WERI-Rb-1 (cell line): ENCODE data around the gene RPL19.

ENCODE experiments used
- DNase-seq: peaks from one replicate; pipeline ENCODE4 v3.0.0-alpha.2; 2020
- H3K27ac ChIP-seq: fragments of 250-450 bp; sonication (Bioruptor Pico); 2 replicates; pipeline ENCODE4 v1.5.1; 2020; ENCODE audit warnings: mild to moderate bottlenecking, moderate library complexity
- H3K27me3 ChIP-seq: fragments of 250-450 bp; sonication (Bioruptor Pico); 2 replicates; pipeline ENCODE4 v1.5.1; 2021; ENCODE audit warnings: mild to moderate bottlenecking, low read depth, moderate library complexity; ENCODE audit not compliant: insufficient read depth, severe bottlenecking
- H3K36me3 ChIP-seq: fragments of 250-450 bp; sonication (Bioruptor Pico); 2 replicates; pipeline ENCODE4 v1.5.1; 2020; ENCODE audit warnings: mild to moderate bottlenecking, moderate library complexity
- H3K4me3 ChIP-seq: 2 replicates; pipeline ENCODE4 v1.5.1; 2011; ENCODE audit warnings: low read depth, mild to moderate bottlenecking, control low read depth, low read length
- H3K9me3 ChIP-seq: fragments of 250-450 bp; sonication (Bioruptor Pico); 2 replicates; pipeline ENCODE4 v1.5.1; 2021; ENCODE audit warnings: mild to moderate bottlenecking, moderate library complexity; ENCODE audit not compliant: severe bottlenecking
- TF ChIP-seq, protein P1 (sequence below): IDR thresholded peaks from 2 replicates; pipeline ENCODE4 v1.5.1; 2011; ENCODE audit warnings: low read depth, mild to moderate bottlenecking, control low read depth, inconsistent platforms, low read length

RPL19 gene

DNA sequence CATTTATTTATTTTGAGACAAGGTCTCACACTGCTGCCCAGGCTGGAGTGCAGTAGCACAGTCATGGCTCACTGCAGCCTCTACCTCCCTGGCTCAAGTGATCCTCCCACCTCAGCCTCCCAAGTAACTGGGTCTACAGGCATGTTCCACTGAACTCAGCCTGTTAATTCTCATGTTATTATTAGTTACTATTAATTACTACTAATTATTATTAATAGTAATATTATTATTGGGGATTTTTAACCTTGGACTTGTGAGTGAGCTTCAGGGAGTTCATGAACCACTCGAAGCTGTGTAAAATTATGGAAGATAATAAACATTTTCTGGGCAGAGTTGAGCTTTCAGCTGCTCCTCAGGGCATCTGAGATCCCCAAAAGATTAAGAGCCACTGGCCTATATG lies 30.3 kb downstream of the RPL19 start:
- Histone ChIP-seq H3K9me3 (no peaks in the 10 kb centered on the region), H3K36me3 (no peaks in the 10 kb centered on the region), H3K27me3 (peaks cover 9% of the 10 kb centered on the region), H3K27ac (no peak overlapping the region), H3K4me3 (no peak overlapping the region)
- TF ChIP-seq, protein P1, sequence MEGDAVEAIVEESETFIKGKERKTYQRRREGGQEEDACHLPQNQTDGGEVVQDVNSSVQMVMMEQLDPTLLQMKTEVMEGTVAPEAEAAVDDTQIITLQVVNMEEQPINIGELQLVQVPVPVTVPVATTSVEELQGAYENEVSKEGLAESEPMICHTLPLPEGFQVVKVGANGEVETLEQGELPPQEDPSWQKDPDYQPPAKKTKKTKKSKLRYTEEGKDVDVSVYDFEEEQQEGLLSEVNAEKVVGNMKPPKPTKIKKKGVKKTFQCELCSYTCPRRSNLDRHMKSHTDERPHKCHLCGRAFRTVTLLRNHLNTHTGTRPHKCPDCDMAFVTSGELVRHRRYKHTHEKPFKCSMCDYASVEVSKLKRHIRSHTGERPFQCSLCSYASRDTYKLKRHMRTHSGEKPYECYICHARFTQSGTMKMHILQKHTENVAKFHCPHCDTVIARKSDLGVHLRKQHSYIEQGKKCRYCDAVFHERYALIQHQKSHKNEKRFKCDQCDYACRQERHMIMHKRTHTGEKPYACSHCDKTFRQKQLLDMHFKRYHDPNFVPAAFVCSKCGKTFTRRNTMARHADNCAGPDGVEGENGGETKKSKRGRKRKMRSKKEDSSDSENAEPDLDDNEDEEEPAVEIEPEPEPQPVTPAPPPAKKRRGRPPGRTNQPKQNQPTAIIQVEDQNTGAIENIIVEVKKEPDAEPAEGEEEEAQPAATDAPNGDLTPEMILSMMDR = no peak
- no peak for DNase-seq

DNA sequence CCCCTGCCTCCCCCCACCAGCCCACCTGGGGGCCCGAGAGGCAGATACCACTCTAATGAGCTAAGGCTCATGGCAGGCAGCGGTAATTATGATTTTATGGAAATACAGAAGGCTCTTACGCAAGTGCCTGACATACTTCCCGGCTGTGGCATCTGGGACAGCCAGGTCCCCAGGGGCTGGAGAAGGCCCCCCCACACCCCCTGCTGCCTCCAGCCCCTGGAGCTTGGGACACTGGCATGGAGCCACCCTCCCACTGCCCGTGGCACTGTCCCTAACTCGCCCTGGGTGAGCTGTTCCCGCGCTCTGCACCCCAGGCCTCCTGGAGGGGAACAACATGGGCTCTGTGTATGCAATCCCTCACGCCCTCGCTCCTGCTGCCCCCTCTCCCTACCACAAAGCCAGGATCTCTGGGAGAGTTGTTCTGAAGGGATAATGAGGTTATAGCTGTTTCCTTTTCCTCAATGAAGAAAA lies 31.0 kb downstream of the RPL19 start:
- TF ChIP-seq, protein P1 = no peak
- H3K4me3 ChIP-seq = no peak overlapping the region
- no peaks in the 10 kb centered on the region for H3K9me3 ChIP-seq
- H3K27me3 ChIP-seq = peaks cover 5% of the 10 kb centered on the region
- H3K27ac ChIP-seq = no peak overlapping the region
- H3K36me3 ChIP-seq = no peaks in the 10 kb centered on the region
- no peak for DNase-seq

DNA sequence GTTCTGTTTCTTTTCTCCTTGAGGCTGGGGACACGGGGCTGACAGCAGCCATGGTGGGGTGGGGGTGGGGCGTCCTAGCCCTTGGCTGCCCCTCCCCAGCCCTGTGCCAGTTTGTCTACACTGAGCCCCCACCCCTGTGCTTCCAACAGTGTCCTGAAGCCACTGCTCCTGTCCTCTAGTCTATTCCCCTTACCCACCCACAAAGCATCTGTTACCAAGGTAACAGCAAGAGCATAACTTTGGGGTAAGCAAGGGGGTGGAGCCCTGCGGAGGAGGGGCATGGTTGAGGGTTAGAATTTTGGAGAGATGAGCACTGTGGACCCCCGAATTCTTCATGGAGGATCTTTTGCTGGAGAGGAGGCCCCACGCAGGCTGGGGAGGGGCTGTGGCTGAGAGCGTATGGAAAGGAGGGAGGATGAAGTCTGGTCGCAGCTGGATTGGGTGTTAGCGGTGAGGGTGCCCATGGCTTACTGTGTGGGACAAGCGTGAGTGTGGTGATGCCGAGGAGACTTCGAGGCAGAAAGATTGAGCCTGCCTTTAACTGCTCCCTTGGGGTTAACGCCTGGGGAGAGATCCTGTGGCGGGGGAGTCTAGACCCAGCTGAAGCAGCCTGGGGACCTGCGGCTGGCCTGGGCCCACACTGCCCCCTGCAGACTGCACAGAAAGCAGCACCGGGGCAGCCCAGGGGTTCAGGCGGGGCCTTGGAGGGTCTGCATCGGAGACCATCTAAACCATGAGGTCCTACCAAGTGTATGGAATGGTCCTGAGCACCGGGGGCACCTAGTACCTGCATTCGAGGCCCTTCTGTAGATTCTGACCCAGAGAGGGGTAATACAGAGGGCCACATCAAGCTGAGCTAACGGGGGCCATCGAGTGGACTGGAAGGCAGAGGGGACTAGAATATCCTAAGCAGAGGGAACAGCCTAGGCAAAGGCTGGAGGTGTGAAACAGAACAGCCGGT lies 31.8 kb downstream of the RPL19 start:
- H3K27me3 ChIP-seq = no peaks in the 10 kb centered on the region
- peak; percentile 60 for DNase-seq
- H3K4me3 ChIP-seq = no peak overlapping the region
- no peaks in the 10 kb centered on the region for H3K36me3 ChIP-seq
- H3K9me3 ChIP-seq = no peaks in the 10 kb centered on the region
- TF ChIP-seq, protein P1 = peak; percentile 87
- no peak overlapping the region for H3K27ac ChIP-seq

DNA sequence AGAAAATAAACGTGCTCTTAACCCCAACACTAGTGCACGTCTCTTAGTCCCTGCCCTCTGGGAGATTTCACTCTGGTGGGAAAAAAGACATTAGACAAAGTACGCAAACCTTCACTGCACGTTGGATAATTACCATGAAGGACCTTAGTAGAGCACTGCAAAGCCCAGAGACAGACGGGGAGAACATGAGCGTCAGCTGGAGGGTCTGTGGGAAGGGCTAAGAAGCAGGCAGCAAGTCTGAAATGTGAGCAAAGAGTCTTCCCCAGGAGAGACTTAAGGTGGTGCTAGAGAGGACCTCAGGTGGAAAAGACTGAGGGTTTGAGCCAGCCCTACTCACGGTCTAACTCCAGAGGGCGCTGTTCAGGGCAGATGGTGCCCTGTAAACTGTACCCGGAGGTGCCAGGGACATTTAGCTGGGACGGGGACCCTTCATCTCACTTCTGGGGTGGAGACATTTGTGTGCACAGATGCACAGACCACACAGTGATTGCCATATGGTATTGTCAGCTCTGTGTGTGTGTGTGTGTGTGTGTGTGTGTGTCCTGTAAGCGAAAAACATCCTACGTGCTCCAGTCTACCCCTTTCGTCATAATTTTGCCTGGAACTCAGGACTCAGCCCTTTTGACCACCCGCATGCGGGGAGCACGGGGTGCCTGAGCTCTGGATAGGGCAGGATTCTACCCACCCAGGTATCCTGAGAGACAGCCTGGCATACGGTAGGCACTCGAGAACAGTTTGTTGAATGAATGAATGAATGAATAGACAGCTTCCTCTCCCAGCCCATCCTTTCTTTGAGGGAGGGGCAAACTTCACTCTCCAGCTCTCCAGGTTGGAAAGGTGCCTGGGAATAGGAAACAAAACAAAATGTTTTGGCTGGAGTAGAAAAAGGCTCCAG lies 35.7 kb downstream of the RPL19 start:
- DNase-seq = peak; percentile 85
- Histone ChIP-seq H3K4me3 (peak overlapping the region; percentile 15; the same call in 1 of the 2 replicates), H3K27ac (peak overlapping the region; percentile 55), H3K36me3 (no peaks in the 10 kb centered on the region), H3K9me3 (no peaks in the 10 kb centered on the region), H3K27me3 (no peaks in the 10 kb centered on the region)
- TF ChIP-seq, protein P1 = peak; percentile 98

DNA sequence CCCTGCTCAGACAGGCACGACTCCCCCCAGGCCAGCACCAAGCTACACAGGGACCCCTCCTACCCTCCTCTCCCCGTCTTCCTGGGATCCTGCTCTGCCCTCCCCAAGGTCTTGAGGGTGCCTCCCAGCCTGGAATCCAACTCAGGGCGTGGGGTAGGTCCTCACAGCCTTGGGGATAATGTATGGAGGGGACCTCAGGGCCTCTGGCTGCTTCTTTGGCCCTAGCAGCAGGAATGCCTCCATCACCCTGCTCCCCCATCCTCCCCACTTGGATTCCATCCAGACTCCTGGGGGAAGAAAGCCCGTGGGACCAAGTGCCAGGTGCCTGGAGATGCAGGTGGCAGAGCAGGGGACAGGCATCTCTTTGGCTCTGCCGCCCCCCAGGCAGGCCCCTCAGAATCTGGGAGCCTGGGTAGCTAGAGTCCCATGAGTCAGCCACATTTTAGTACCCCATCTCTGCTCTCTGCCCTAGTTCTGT lies 36.4 kb downstream of the RPL19 start:
- Histone ChIP-seq H3K4me3 (no peak overlapping the region), H3K27ac (no peak overlapping the region), H3K9me3 (no peaks in the 10 kb centered on the region), H3K36me3 (no peaks in the 10 kb centered on the region), H3K27me3 (no peaks in the 10 kb centered on the region)
- TF ChIP-seq, protein P1 = no peak
- DNase-seq = no peak
